GM21723 (cell line): ENCODE results near the gene ARRDC2.
"Not testable (repeated sequence)": the region's sequence is repeated elsewhere in the genome, so short reads cannot be mapped to it uniquely, and the experiment has no call there.

Source experiments
- ATAC-seq: cut with Tn5 transposase; IDR thresholded peaks from one replicate; pipeline ENCODE4 v1.9.1; 2021; ENCODE audit warnings: mild to moderate bottlenecking, moderate library complexity; ENCODE audit not compliant: unreplicated experiment

Gene ARRDC2

DNA sequence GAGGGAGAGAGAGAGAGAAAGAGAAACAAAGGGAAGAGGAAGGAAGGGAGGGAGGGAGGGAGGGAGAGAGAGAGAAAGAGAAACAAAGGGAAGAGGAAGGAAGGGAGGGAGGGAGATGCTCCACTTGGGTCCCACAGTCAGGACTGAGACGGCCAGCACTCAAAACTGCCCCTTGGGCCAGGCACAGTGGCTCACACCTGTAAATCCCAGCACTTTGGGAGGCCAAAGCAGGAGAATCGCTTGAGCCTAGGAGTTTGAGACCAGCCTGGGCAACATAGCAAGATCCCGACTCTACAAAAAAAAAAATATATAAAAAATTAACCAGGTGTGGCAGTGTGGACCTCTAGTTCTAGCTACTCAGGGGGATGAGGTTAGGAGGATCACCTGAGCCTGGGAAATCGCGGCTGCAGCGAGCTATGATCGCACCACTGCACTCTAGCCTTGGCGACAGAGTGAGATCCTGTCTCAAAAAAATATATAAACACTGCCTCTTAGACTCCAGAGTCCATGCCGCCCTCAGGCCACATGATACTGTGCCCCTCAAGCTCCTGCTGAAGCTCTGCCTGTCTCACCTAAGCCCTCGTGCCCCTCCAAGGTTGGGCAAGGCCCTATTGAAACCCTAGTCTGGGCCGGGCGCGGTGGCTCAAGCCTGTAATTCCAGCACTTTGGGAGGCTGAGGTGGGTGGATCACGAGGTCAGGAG lies 8.4 kb downstream of the ARRDC2 start:
- no peak for ATAC-seq

DNA sequence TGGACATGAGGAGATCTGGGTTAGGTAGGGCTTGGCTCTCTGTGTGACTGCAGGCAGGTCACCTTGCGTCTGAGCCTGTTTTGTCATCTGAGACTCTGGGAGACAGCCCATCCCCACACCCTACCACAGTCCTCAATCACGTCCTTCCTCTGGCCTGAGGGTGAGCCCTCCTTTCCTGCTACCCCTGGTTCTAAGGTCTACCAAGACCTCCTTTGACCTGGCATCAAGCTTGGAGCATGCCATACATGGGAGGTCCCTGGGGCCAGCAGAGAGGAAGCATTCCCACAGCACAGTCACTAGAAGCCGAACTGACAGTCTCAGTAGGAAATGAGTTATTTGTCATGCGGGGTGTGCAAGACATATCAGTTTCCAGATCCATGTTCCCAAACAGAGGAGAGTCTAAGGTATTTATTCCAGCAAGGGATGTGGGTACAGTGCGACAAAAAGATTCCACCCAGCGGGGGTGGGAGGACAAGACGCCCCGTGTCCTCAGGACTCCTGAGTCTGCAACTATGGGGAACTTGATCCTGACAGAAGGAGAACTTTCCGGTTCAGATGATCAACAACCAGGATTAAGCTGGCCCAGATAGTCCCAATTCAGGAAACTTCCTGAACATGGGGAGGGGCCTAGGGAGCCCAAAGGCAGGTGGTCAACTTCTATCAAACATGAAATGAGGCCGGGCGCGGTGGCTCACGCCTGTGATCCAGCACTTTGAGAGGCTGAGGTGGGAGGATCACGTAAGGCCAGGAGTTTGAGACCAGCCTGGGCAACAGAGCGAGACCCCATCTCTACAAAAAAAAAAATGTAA lies 9.5 kb downstream of the ARRDC2 start:
- ATAC-seq: no peak

DNA sequence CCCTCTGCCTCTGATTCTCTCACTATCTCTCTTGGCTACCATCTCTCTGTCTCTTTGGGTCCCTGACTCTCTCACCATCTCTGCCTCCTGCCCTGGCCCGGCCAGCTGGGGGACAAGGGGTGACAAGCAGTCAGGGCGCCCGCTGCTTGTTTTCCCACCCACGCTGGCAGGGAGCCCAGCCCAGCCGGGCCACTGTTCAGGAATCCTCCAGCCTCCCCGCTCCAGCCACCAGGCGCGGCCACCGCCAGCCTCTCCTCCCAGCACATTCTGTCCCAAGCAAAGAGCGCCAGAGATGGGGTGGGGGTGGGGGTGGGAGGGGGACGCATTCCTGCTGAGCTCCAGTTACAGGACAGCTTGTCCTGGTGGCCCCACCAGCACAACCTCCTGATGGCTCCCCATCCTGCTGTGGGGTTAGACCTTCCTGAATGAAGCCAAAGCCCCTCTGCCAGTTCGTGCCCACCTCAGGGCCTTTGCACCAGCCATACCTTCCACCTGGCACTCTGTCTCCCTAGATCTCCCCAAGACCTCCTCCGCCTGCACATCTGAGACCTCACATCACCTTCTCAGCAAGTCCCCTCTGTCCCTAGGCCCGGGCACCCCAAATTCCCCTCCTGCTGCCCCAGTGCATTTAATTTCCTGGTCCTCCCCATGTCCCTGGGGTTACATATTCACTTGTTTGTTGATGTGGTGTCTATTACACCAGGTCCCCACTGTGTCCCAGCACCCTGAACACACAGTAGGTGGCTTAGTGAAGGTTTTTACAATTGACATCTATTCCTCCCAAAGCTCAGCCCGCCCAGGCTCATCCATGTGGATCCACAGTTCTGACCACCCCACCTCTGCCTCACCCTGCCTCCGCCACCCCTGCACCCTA lies 12.5 kb downstream of the ARRDC2 start:
- no peak for ATAC-seq

DNA sequence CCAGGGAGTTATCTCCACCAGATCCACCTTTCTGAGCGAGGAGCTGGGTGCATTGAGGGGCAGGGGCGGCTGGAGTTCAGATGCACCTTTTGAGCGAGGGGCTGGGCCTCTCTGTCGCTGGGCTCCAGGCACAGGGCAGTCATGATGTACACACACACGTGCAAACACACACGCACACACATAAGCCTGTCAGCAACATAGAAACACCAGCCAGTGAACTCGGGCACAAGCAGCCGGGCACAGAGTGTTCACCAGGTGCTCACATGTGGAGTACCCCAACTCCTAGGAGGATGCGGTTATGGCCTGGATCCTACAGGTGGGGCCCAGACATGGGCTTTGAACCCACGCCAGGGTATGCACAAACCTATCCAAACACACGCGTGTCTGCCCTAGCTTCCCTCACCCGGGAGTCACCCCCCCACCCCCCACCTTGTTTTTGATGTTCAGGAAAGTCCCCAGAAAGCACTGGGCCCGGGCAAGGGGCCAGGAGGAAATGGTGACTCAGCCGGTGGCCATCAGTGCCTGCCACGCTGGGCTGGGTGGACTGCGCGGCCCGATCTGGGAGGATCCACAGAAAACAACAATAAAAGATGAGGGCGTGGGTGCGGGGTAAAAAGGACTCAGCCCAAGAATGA lies 13.3 kb downstream of the ARRDC2 start:
- no peak for ATAC-seq

DNA sequence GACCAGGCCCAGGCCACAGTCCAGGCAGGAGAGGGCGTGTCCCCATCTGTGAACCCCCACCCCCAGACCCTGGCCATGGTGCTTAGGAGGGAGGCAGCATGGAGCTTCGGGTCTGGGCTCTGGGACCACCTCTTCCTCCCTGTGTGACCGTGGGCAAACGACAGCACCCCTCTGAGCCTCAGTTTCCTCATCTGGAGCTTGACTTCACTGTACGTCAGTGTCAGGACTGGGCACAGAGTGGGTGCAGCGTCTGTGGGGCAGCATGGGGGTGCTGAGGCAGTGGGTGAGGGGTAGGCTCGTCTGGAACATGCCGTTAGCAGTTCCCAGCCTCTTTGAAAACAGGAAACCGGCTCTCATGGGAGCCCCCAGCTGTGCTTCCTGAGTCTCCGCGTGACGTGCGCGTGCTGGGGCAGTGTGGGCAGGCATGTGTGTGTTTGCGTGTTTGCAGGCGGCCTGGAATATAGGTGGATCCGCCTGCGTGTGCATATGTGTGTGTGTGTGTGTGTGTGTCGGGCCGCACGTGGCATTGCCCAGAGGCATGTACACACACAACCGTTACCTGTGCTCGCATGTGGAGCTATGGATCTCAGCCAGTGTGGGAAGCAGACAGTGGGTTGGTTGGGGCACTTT lies 15.8 kb downstream of the ARRDC2 start:
- no peak for ATAC-seq

DNA sequence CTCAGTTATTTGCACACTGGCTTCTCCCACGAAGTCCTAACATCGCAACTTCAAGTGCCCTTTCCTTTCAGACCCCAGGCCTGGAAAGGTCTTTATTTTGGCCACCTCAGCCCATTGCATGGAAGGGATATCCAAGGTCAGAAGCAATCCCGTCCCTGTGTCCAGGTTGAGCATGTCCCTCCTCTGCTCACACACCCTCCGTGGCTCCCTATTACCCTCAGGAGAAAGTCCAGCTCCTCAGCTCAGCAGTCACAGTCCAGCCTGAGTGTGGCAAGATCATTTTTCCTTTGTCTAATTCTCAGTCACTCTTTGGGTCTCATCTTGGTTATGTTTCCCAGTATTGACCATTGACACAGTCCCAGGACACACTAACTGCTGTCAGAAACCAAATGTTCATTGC lies 19.2 kb downstream of the ARRDC2 start:
- ATAC-seq: no peak

DNA sequence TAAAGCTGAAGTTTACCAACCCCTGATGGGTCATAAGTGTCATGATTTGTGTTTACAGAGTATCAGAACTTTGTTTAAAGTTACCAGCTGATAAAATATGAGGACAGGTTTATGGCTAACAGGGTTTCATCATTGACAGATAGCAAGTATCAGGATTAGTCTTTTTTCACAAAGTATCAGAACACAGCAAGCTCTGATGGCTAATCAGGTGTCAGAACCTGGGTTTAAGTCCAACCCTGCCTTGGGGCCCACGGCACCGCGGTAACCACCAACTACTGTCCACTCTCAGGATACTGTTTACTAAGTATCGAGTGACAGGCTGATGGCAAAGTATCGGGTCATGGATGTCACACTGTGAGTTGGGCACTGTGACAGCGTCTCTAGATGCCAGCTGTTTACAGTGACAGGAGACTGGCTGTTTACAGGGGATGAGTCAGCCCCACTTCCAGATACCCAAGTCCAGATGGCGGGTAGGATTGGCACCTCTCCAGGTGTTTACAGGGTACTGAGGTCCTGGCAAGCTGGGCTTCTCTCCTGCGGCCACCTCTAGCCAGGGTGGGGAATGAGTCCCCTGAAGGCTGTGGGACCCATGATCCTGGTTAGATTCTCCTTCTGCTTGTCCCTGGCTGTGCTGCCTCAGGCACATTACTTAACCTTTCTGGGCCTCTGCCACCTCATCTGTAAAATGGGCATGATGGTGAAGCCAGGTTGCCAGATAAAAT lies 21.8 kb downstream of the ARRDC2 start:
- no peak for ATAC-seq

DNA sequence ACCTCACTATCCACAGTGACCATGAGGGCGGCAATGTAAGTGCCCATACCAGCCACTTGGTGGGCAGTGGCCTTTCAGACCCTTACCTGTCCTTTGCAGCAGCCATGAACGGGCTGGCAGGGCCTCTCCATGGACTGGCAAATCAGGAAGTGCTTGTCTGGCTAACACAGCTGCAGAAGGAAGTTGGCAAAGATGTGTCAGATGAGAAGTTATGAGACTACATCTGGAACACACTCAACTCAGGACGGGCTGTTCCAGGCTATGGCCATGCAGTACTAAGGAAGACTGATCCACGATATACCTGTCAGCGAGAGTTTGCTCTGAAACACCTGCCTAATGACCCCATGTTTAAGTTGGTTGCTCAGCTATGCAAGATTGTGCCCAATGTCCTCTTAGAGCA lies 23.4 kb downstream of the ARRDC2 start:
- ATAC-seq: not testable (repeated sequence)

DNA sequence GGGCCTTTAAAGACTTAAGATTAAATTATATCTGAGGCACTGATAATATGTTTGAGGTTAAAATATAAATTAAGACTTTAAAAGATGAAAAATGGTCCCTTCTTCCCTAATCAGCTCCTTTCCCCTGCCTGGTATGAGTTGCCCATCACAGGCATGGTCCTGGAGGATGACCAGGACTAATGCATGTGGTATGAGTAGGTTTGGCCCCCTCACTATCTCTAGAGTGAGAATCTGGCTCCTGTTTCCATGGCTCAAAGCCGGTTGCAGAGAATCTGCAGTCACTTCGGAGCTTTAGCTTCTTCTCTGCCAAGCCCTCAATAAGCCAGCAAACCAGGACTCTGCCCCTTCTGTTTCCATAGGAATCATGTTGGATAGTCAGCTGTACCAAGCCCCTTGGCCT lies 24.1 kb downstream of the ARRDC2 start:
- not testable (repeated sequence) for ATAC-seq

DNA sequence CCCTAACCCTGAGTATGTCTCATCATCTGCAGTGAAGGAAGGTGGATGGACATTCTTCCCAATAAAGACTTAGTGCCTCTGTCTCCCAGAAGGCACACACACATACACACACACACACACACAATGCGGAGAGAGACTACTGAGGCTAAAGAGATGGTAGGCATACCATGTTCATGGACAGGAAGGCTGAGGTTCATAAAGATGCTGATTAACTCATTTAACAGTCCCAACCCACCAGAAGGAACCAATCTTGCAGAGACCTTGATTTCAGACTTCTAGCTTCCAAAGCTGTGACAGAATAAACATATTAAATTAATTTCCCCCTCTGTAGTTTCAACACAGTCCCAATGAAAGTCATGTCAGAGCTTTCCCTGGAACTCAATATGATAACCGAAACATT lies 33.1 kb downstream of the ARRDC2 start:
- no peak for ATAC-seq

DNA sequence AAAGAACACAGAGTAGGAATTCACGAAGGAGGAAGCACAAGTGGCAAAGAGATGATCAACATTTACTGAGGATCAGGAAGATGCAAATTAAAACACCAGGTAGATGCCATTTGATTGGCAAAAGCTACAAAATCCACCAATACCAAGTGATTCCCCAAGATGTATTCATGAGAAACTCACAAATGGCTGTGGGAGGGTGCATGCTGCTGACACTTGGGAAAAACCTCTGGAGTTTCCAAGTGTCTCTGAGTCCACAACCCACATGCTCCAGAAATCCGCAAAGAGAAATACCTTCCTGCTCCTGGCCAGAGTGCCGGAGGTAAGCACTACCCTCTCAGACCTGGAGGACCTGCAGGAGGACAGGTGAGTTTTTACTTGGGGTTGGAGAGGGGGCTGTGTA lies 35.7 kb downstream of the ARRDC2 start:
- no peak for ATAC-seq

DNA sequence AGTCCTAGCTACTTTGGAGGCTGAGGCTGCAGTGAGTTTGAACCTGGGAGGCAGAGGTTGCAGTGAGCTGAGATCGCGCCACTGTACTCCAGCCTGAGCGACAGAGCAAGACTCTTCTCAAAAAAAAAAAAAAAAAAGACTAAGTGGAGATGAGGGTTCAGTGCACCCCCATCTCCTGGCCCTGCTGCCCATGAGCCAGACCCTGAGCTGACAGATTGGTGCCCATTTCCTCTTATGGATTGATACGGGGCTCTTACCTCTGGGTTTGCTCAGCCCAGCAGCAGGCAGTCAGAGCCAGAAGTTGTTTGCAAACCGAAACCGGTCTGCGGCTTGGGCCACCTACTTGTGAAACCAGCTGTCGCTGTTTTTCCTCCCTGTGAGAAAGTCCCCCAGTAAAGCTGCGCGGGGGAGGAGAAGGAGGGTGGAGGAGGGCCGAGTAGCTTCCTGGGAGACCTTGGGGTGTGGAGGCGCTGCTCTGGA lies 36.9 kb downstream of the ARRDC2 start:
- ATAC-seq: peak; percentile 91

DNA sequence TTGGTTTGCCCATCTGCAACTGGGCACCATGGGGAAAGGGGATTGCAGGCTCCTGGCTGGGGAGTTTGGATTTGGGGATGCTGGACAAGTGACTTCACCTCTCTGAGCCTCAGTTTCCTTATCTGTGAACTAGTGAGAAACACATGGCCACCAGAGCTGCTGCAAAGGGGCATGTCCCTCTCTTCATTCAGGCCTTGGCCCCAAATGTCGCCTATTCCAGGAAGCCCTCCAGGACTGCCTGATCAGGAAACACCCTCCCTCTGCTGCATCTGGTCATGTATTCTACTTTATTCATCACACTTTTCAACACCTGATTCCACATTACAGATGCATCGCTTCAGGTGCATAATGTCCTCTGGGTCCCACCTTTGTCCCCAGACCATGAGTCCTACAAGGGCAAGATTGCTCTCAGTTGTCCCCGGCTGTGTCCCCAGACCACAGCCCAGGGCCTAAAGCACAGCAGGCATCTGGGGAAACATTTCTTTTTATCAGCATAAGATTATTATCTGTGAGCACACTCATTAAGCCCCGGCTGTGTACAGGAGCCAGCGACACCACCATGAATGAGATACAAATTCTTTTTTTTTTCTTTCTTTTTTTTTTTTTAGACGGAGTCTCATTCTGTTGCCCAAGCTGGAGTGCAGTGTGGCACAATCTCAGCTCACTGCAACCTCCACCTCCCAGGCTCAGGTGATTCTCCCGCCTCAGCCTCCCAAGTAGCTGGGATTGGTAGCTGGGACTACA lies 37.5 kb downstream of the ARRDC2 start:
- ATAC-seq: no peak

DNA sequence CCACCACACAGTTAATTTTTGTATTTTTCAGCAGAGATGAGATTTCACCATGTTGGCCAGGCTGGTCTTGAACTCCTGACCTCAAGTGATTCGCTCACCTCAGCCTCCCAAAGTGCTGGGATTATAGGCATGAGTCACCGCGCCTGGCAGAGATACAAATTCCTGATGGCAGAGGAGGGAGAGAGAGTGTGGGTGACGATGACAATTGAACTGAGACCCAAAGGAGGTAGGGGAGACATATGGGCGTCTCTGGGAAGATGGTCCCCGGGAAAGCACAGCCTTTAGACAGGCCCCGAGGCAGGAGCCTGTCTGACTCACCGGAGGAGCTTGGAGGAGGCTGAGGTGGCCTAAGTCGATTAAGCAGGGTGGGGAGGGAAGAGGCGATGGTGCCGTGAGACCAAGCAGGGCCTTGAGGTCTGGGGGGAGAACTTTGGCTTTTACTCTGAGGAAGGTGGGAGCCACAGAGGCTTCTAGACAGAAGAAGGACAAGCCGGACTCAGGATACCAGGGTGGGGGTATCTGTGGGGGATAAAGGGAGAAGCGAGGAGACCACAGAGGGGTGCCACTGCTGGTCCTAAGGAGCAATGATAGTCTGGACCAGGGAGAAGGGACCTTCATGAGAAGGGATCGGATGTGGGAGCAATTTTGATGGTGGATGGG lies 38.2 kb downstream of the ARRDC2 start:
- no peak for ATAC-seq

DNA sequence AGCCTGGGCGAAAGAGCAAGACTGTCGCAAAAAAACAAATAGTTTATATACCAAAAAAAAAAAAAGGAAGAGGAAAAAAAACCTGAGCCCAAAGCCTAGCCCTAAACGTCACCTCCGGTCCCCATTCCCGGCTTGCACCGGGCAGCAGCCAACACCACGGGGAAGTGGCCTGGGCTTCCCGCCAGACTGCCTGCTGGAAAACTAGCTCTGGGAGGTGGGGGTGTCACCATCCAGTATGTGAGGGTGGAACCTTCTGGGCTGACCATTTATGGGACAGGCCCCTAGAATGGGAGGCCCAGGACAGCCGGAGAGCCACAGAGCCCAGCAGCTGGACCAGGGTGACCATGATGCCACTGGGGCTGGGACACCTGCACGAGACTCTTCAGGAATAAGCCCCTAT lies 41.4 kb downstream of the ARRDC2 start:
- ATAC-seq: no peak

DNA sequence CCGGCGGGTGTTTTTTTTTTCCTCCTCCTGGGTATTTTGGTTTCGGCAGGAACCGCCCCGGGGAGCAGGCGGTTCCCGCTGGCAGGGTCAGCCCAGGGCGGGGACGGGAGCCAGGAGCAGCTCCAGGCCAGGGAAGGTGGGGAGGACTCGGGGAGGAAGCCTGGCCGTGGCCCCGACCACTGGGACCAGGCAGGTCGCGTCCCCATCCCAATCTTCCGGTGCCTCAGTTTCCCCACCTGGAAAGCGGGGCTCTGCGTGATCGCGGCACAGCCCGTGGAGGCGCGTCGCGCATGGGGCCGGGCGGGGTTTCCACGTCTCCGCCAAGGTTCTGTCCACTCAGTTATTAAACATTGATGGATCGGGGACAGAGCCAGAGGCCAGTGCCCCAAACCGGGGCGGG lies 43.9 kb downstream of the ARRDC2 start:
- no peak for ATAC-seq

DNA sequence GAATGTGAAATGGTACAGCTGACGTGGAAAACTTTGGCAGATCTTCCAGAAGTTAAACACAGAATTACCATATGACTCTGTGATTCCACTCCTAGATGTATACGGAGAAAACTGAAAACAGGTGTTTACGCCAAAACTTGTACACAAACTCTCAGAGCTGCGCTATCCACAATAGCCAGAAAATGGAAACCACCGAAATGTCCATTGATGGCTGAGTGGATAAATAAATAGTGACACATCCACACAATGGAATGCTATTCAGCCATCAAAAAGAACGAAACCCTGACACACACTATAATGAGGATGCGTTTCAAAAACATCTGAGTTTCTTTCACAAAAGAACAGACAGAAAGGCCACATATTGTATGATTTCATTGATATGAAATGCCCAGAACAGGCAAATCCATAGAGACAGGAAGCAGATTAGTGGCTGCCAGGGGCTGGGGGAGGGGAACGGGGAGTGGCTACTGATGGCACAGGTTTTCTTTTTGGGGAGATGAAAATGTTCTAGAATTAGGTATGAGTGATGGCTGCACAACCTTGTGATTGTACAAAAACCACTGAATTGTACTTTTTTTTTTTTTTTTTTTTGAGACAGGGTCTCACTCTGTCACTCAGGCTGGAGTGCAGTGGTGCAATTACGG lies 45.7 kb downstream of the ARRDC2 start:
- no peak for ATAC-seq

DNA sequence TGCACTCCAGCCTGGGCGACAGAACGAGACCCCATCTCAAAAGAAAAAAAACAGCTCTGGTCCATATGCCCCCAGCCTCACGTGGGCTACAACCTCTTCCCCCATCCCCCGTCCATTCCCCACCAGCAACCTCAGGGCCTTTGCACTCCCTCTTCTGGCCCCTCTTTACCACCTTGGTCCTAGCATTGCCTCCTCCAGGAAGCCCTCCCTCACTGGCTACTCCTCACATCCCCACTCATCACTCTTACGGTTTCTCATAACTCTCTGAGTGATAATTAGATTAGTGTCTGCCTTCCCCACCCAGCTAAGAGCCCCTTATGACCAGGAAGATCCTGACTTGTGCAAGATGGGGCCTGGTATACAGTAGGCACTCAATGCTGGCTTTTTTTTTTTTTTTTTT lies 48.0 kb downstream of the ARRDC2 start:
- no peak for ATAC-seq
